ENCODE data around the gene CXCL12. TPM values are rescaled to one million over a fixed set of nuclear protein-coding genes. Genes with fewer than 3 reads are reported as not detected.

The CXCL12 gene
- total RNA-seq, 1 experiment from 2014 or later, result 0.82 TPM

- Histone ChIP-seq H3K27ac (ENCODE audit: low read length) (no peak overlapping the region), H3K9me3 (ENCODE audit: control insufficient read depth, insufficient read depth, low read depth, low read length) (no peaks in the 10 kb centered on the region), H3K4me3 (ENCODE audit: low read depth in 2 of 2, low read length in 2 of 2) (no peak overlapping the region), H3K27me3 (ENCODE audit: control insufficient read depth, insufficient read depth, low read length) (peaks cover 10% of the 10 kb centered on the region), H3K36me3 (ENCODE audit: control insufficient read depth, insufficient read depth, low read length) (no peaks in the 10 kb centered on the region), H3K4me1 (ENCODE audit: control insufficient read depth, insufficient read depth, low read length) (no peaks in the 10 kb centered on the region)
- ATAC-seq, result no peak
- no peak for DNase-seq (ENCODE audit: low read depth, low spot score)
- intact Hi-C loops (cut with micrococcal nuclease; ENCODE audit: unreplicated experiment) (no loop called here), in situ Hi-C loops (cut with HindIII; ENCODE audit: low pct_unique_long_range_greater_than_20kb, low sequenced_read_pairs) (no loop called here)
- ChIA-PET POLR2A (no interaction called here), CTCF (no interaction called here)
- TF ChIP-seq, protein P1, sequence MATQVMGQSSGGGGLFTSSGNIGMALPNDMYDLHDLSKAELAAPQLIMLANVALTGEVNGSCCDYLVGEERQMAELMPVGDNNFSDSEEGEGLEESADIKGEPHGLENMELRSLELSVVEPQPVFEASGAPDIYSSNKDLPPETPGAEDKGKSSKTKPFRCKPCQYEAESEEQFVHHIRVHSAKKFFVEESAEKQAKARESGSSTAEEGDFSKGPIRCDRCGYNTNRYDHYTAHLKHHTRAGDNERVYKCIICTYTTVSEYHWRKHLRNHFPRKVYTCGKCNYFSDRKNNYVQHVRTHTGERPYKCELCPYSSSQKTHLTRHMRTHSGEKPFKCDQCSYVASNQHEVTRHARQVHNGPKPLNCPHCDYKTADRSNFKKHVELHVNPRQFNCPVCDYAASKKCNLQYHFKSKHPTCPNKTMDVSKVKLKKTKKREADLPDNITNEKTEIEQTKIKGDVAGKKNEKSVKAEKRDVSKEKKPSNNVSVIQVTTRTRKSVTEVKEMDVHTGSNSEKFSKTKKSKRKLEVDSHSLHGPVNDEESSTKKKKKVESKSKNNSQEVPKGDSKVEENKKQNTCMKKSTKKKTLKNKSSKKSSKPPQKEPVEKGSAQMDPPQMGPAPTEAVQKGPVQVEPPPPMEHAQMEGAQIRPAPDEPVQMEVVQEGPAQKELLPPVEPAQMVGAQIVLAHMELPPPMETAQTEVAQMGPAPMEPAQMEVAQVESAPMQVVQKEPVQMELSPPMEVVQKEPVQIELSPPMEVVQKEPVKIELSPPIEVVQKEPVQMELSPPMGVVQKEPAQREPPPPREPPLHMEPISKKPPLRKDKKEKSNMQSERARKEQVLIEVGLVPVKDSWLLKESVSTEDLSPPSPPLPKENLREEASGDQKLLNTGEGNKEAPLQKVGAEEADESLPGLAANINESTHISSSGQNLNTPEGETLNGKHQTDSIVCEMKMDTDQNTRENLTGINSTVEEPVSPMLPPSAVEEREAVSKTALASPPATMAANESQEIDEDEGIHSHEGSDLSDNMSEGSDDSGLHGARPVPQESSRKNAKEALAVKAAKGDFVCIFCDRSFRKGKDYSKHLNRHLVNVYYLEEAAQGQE (IDR thresholded peaks at IDR 0.05; ENCODE audit: insufficient read depth in 1 of 2, low read depth in 2 of 2, low read length in 1 of 2), result no peak
- TF ChIP-seq CTCF (IDR thresholded peaks at IDR 0.05) (no peak), TCF7L2 (IDR thresholded peaks at IDR 0.05; ENCODE audit: low read depth, low read length) (no peak), POLR2AphosphoS5 (IDR thresholded peaks at IDR 0.05; ENCODE audit: low read depth, low read length) (no peak), SIN3A (IDR thresholded peaks at IDR 0.05; ENCODE audit: borderline replicate concordance, insufficient read depth, low read depth, low read length) (no peak)
- no TSS peak for BruUV-seq (replicated peaks)
Measured at GRCh38 chr10:44362866-44363711, 21.8 kb downstream of the CXCL12 start.

DNA sequence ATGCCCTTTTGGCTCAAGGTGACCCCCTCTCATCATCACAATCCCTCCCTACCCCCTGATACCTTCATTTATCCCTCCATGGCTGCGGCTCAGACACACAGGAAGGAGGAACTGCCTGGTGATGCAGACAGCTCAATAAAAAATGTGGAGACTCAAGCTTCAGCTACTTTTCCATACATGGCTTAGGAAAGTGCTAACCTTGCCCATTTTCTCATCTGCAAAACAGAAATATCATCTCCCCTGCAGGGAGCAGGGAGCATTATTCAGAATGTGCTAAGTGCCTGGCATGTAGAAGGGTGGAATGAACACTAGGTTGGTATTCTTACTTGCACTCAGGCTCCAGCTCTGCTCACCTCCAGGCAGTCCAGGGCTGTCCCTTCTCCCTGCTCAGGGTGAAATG lies 23.8 kb downstream of the CXCL12 start:
- H3K9me3 ChIP-seq (ENCODE audit: control insufficient read depth, insufficient read depth, low read depth, low read length), result no peaks in the 10 kb centered on the region
- no TSS peak for BruUV-seq (replicated peaks)
- ATAC-seq (no peak), DNase-seq (ENCODE audit: low read depth, low spot score) (no peak)
- CTCF ChIA-PET, result no interaction called here
- in situ Hi-C loops (cut with HindIII; ENCODE audit: low pct_unique_long_range_greater_than_20kb, low sequenced_read_pairs) (no loop called here), intact Hi-C loops (cut with micrococcal nuclease; ENCODE audit: unreplicated experiment) (no loop called here)
- peaks cover 12% of the 10 kb centered on the region for H3K27me3 ChIP-seq (ENCODE audit: control insufficient read depth, insufficient read depth, low read length)
- H3K36me3 ChIP-seq (ENCODE audit: control insufficient read depth, insufficient read depth, low read length), result no peaks in the 10 kb centered on the region
- H3K4me3 ChIP-seq (ENCODE audit: low read depth in 2 of 2, low read length in 2 of 2), result no peak overlapping the region
- TF ChIP-seq SIN3A (IDR thresholded peaks at IDR 0.05; ENCODE audit: borderline replicate concordance, insufficient read depth, low read depth, low read length), result no peak
- TF ChIP-seq POLR2AphosphoS5 (IDR thresholded peaks at IDR 0.05; ENCODE audit: low read depth, low read length), result no peak
- POLR2A ChIA-PET, result no interaction called here
- H3K27ac ChIP-seq (ENCODE audit: low read length), result no peak overlapping the region
- H3K4me1 ChIP-seq (ENCODE audit: control insufficient read depth, insufficient read depth, low read length), result no peaks in the 10 kb centered on the region
